AG09309 (cell line): ENCODE measurements around the gene PTBP1.

Source experiments
- DNase-seq: peaks from one replicate; pipeline ENCODE4 v3.0.0-alpha.2; 2010; ENCODE audit warnings: low read depth
- H3K4me3 ChIP-seq: 2 replicates; pipeline ENCODE4 v1.5.1; 2011; ENCODE audit warnings: mild to moderate bottlenecking, low read depth, low read length, moderate library complexity; ENCODE audit not compliant: control insufficient read depth
- CTCF ChIP-seq: IDR thresholded peaks from 2 replicates; pipeline ENCODE4 v1.5.1; 2011; ENCODE audit warnings: mild to moderate bottlenecking, low read depth, low read length, inconsistent platforms; ENCODE audit not compliant: insufficient read depth, control insufficient read depth; ENCODE audit errors: missing control alignments

The PTBP1 gene

GRCh38 chr19:821231-821824, 24.1 kb downstream of the PTBP1 start:
- DNase-seq, result no peak
- H3K4me3 ChIP-seq, result peak overlapping the region; percentile 28
- no peak for TF ChIP-seq CTCF

- peak within 1 kb of the TSS; percentile 28 for H3K4me3 ChIP-seq
- DNase-seq, result no peak
- no peak for TF ChIP-seq CTCF
Measured at GRCh38 chr19:821825-822503, 24.7 kb downstream of the PTBP1 start, which contains the start of gene PLPPR3. TSS of gene PLPPR3 (minus strand) at chr19:821955. CDS start at chr19:821559, 396 bp downstream.

DNA sequence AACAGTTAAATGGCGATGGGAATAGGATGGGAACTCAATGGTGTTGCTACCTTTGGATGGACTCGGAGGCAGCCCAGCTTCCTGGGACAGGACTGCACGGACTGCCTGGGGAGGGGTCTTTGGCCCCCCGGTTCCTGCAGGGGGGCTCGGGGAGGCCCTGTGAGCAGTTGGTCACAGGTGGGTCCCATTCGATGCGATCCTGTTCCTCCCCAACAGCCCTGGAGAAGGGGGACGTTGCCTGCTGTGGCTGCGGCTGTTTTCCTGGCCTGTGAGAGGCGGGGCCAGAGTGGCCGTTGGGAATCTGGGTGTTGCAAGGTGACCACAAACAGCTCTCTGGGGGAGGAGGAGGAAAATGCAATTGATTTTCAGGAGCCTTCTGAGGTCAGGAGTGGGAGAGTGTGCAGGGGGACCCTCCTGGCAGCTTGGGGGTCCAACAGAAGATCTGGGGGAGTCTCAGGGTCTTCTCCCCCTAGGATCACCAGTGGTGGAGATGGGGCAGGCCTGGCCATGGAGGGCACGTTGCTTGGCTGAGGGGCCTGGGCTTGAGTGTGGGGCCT, 26.4 kb downstream of the PTBP1 start:
- TF ChIP-seq CTCF, result no peak
- no peak overlapping the region for H3K4me3 ChIP-seq
- DNase-seq, result no peak

GRCh38 chr19:824885-825284, 27.6 kb downstream of the PTBP1 start:
- H3K4me3 ChIP-seq, result no peak overlapping the region
- no peak for DNase-seq
- TF ChIP-seq CTCF, result no peak

DNA sequence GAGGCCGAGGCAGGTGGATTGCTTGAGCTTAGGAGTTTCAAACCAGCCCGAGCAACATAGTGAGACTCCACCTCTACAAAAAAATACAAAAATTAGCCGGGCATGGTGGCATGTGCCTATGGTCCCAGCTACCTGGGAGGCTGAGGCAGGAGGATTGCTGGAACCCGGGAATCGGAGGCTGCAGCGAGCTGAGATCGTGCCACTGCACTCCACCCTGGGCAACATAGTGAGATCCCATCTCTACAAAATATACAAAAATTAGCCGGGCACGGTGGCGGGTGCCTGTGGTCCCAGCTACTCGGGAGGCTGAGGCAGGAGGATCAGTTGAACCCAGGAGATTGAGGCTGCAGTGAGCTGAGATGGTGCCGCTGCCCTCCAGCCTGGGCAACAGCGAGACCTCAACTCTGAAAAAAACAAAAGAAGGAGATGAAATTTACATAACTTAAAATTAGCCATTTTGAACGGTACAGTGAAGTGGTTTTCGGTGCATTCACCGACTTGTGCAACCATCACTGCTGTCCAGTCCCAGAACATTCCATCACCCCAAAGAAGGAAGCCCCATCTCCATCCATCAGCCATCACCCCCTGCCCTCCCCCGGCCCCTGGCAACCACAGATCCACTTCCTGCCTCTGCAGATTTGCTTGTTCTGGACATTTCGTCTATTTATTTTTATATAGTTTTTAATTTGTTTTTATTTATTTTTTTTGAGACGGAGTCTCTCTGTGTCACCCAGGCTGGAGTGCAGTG, 28.8 kb downstream of the PTBP1 start:
- DNase-seq, result no peak
- no peak for TF ChIP-seq CTCF
- H3K4me3 ChIP-seq, result no peak overlapping the region

DNA sequence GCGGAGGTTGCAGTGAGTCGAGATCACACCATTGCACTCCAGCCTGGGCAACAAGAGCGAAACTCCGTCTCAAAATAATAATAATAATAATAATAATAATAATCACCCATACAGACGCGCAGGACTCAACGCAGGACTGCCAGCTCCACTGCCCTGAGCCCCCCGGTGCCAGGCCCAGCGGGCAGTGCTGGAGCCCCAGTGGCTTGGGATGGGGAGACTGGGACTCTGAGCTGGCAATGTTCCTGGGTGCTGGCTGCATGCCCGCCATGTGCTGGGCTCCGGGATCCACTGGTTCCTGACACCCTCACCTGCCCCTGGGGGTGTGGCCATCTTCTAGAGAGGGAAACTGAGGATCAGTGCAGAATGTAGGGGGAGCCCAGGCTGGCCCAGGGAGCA, 30.1 kb downstream of the PTBP1 start:
- H3K4me3 ChIP-seq, result no peak overlapping the region
- TF ChIP-seq CTCF, result no peak
- no peak for DNase-seq
